IMR-90 (cell line): Measurements from ENCODE around the gene HS3ST5. TPM values are rescaled to one million over a fixed set of nuclear protein-coding genes. Genes with fewer than 3 reads are reported as not detected.

ENCODE experiments used
- ATAC-seq: fragments of 200-7000 bp; cut with Tn5 transposase; 2 replicates; pipeline ENCODE4 v1.9.1; 2020; ENCODE audit warnings: low read depth, mild to moderate bottlenecking, moderate library complexity
- BruUV-seq: library from RNA; stranded (reverse); fragments of 400-500 nt; replicated peaks from 2 replicates; lab custom pipeline; 2021; lab: Mats Ljungman, UMichigan
- CTCF ChIA-PET: fragments of 300-600 bp; formaldehyde crosslinking; extraction: SDS; loops from one replicate; lab custom pipeline; 2021; ENCODE audit warnings: antibody characterized with exemption; lab: Yijun Ruan, JAX
- POLR2A ChIA-PET: fragments of 300-600 bp; sonication (Branson Sonifier 250); formaldehyde crosslinking; loops from one replicate; lab custom pipeline; 2022; ENCODE audit warnings: antibody characterized with exemption; ENCODE audit not compliant: unreplicated experiment; lab: Charles Lee
- DNase-seq: peaks from one replicate; pipeline ENCODE4 v3.0.0; 2013
- H2AFZ ChIP-seq: replicated peaks from 2 replicates; pipeline ENCODE3; 2013; ENCODE audit warnings: low read length, mild to moderate bottlenecking; ENCODE audit not compliant: poor library complexity
- H2AK5ac ChIP-seq: 2 replicates; pipeline ENCODE4 v1.6.1; 2013; ENCODE audit warnings: low read depth, low read length, inconsistent platforms
- H2AK9ac ChIP-seq: replicated peaks from 2 replicates; pipeline ENCODE3; 2013; ENCODE audit warnings: mild to moderate bottlenecking, low read depth, low read length, moderate library complexity; ENCODE audit not compliant: poor library complexity
- H2BK120ac ChIP-seq: 2 replicates; pipeline ENCODE4 v1.6.1; 2013; ENCODE audit warnings: low read depth, low read length, inconsistent platforms
- H2BK15ac ChIP-seq: 3 replicates; pipeline ENCODE4 v1.6.1; 2013; ENCODE audit warnings: low read depth, low read length, inconsistent platforms
- H2BK20ac ChIP-seq: 2 replicates; pipeline ENCODE4 v1.6.1; 2013; ENCODE audit warnings: low read depth, mild to moderate bottlenecking, inconsistent platforms, low read length, moderate library complexity
- H2BK5ac ChIP-seq: 2 replicates; pipeline ENCODE4 v1.6.1; 2013; ENCODE audit warnings: mild to moderate bottlenecking, low read depth, low read length, inconsistent platforms; ENCODE audit not compliant: poor library complexity, severe bottlenecking
- H3K14ac ChIP-seq: replicated peaks from 2 replicates; pipeline ENCODE4 v1.6.1; 2013; ENCODE audit warnings: low read depth, low read length, inconsistent platforms
- H3K18ac ChIP-seq: 2 replicates; pipeline ENCODE4 v1.6.1; 2013; ENCODE audit warnings: low read depth, low read length, control low read depth
- H3K23ac ChIP-seq: 2 replicates; pipeline ENCODE4 v1.6.1; 2013; ENCODE audit warnings: low read depth, low read length, inconsistent platforms
- H3K27ac ChIP-seq: 2 replicates; pipeline ENCODE4 v1.5.1; 2013; ENCODE audit warnings: mild to moderate bottlenecking, control low read depth, low read length; ENCODE audit not compliant: insufficient read depth
- H3K27me3 ChIP-seq: 2 replicates; pipeline ENCODE4 v1.6.1; 2013; ENCODE audit warnings: low read length; ENCODE audit not compliant: control insufficient read depth, insufficient read depth
- H3K36me3 ChIP-seq: 2 replicates; pipeline ENCODE4 v1.6.1; 2013; ENCODE audit warnings: low read length, mixed read lengths; ENCODE audit not compliant: control insufficient read depth, insufficient read depth
- H3K4ac ChIP-seq: 2 replicates; pipeline ENCODE4 v1.6.1; 2013; ENCODE audit warnings: low read depth, low read length, inconsistent platforms
- H3K4me1 ChIP-seq: 2 replicates; pipeline ENCODE4 v1.6.1; 2013; ENCODE audit warnings: low read length, mixed read lengths; ENCODE audit not compliant: control insufficient read depth, insufficient read depth
- H3K4me2 ChIP-seq: 2 replicates; pipeline ENCODE4 v1.6.1; 2013; ENCODE audit warnings: low read depth, mild to moderate bottlenecking, control low read depth, low read length, moderate library complexity
- H3K4me3 ChIP-seq: 2 replicates; pipeline ENCODE4 v1.5.1; 2013; ENCODE audit warnings: low read depth, mild to moderate bottlenecking, control low read depth, low read length, moderate library complexity; ENCODE audit not compliant: insufficient read depth
- H3K56ac ChIP-seq: 2 replicates; pipeline ENCODE4 v1.6.1; 2013; ENCODE audit warnings: low read length, inconsistent platforms; ENCODE audit not compliant: insufficient read depth; ENCODE audit errors: extremely low read depth
- H3K79me1 ChIP-seq, 2 experiments: 2 replicates each; pipeline ENCODE4 v1.6.1; 2013; ENCODE audit warnings: low read length in 2 of 2, inconsistent platforms in 1 of 2, low read depth in 1 of 2
- H3K9ac ChIP-seq: 2 replicates; pipeline ENCODE4 v1.6.1; 2013; ENCODE audit warnings: low read depth, low read length, control low read depth
- H3K9me1 ChIP-seq: 2 replicates; pipeline ENCODE4 v1.6.1; 2013; ENCODE audit warnings: low read length, inconsistent platforms; ENCODE audit not compliant: insufficient read depth
- H3K9me3 ChIP-seq: 2 replicates; pipeline ENCODE4 v1.6.1; 2013; ENCODE audit warnings: low read length; ENCODE audit not compliant: control insufficient read depth, insufficient read depth
- H4K20me1 ChIP-seq: 2 replicates; pipeline ENCODE4 v1.6.1; 2013; ENCODE audit warnings: low read length, inconsistent platforms; ENCODE audit not compliant: insufficient read depth
- H4K5ac ChIP-seq: 2 replicates; pipeline ENCODE4 v1.6.1; 2013; ENCODE audit warnings: mild to moderate bottlenecking, low read depth, low read length, control low read depth
- H4K8ac ChIP-seq, 2 experiments: 2 replicates each; pipeline ENCODE4 v1.6.1; 2013; ENCODE audit warnings: low read depth in 2 of 2, low read length in 2 of 2, control low read depth in 1 of 2, inconsistent platforms in 1 of 2
- H4K91ac ChIP-seq: 2 replicates; pipeline ENCODE4 v1.6.1; 2013; ENCODE audit warnings: low read depth, low read length, inconsistent platforms; ENCODE audit not compliant: insufficient read depth
- FOS ChIP-seq: fragments of 150-350 bp; IDR thresholded peaks from 2 replicates; pipeline ENCODE4 v1.6.1; 2016; ENCODE audit warnings: low read depth, low read length
- NFE2L2 ChIP-seq: fragments of 150-350 bp; IDR thresholded peaks from 2 replicates; pipeline ENCODE4 v1.6.1; 2016; ENCODE audit warnings: low read depth, mild to moderate bottlenecking, low read length
- POLR2A ChIP-seq: IDR thresholded peaks from 2 replicates; pipeline ENCODE4 v1.6.1; 2012; ENCODE audit warnings: mild to moderate bottlenecking, low read depth, low read length
- whole genome bisulfite sequencing, 2 experiments: methylation state at CpG; one replicate each; pipeline versions ENCODE4 v1.1.5 to v1.1.7; 2013; ENCODE audit warnings: missing lambda C conversion rate in 2 of 2; ENCODE audit not compliant: insufficient read length in 1 of 2; ENCODE audit errors: extremely low coverage in 2 of 2; 5-methylcytosine and 5-hydroxymethylcytosine counted together
- dilution Hi-C: fragments of 300-500 bp; cut with HindIII; formaldehyde crosslinking; loops from one replicate; pipeline ENCODE4 v1.14.3; 2018; ENCODE audit warnings: low sequenced_read_pairs; ENCODE audit not compliant: unreplicated experiment
- in situ Hi-C: fragments of 300-500 bp; cut with MboI; formaldehyde crosslinking; loops from 3 replicates; pipeline ENCODE4 v1.14.3; 2019; ENCODE audit warnings: low sequenced_read_pairs, inconsistent platforms, mixed read lengths
- intact Hi-C: fragments of 100-400 bp; cut with micrococcal nuclease; formaldehyde crosslinking; loops from 2 replicates; pipeline ENCODE4 v1.10.0; 2022
- polyA plus RNA-seq, 3 experiments: library from polyadenylated mRNA; depleted of rRNA; stranded (reverse); fragments of >200 nt; gene quantifications; 2 replicates each; pipeline ENCODE4 v1.2.3, GENCODE V29; 2012; ENCODE audit warnings: low replicate concordance in 1 of 3
- total RNA-seq: library from RNA; depleted of rRNA; stranded (reverse); fragments of >200 nt; gene quantifications from 2 replicates; pipeline ENCODE4 v1.2.3, GENCODE V29; 2012

Gene HS3ST5
- total and polyA plus RNA-seq, 2 of the 4 experiments (the other 2 are of a cell fraction): not detected

GRCh38 chr6:114075777-114076176 lies 267.0 kb downstream of the HS3ST5 start:
- H2BK15ac ChIP-seq: no peak overlapping the region
- H3K9ac ChIP-seq: no peak overlapping the region
- no peak overlapping the region; the same call in 1 of the 2 replicates for H2BK20ac ChIP-seq
- H4K20me1 ChIP-seq: no peaks in the 10 kb centered on the region
- no peak overlapping the region for H3K27ac ChIP-seq
- no peaks in the 10 kb centered on the region for H3K9me1 ChIP-seq
- no peak overlapping the region for H2AFZ ChIP-seq
- BruUV-seq: no TSS peak
- H3K18ac ChIP-seq: no peak overlapping the region
- H2AK9ac ChIP-seq: no peak overlapping the region
- no peak overlapping the region for H2BK5ac ChIP-seq
- WGBS, 2 experiments: no CpG with 5 or more reads among the region's 3 CpGs
- DNase-seq (no peak), ATAC-seq (no peak)
- no peak overlapping the region for H4K91ac ChIP-seq
- H4K8ac ChIP-seq: no peak overlapping the region
- H3K4me3 ChIP-seq: no peak overlapping the region
- H4K5ac ChIP-seq: no peak overlapping the region
- H3K9me3 ChIP-seq: no peaks in the 10 kb centered on the region
- no peaks in the 10 kb centered on the region for H3K36me3 ChIP-seq
- in situ Hi-C loops (no loop called here), intact Hi-C loops (no loop called here), dilution Hi-C loops (no loop called here)
- no peak overlapping the region for H3K14ac ChIP-seq
- no peak overlapping the region for H3K4me2 ChIP-seq
- no peak for TF ChIP-seq NFE2L2
- TF ChIP-seq POLR2A: no peak
- no peak for TF ChIP-seq FOS
- H3K27me3 ChIP-seq: no peaks in the 10 kb centered on the region
- no peaks in the 10 kb centered on the region for H3K4me1 ChIP-seq
- no peak overlapping the region for H3K4ac ChIP-seq
- POLR2A ChIA-PET: no interaction called here
- H3K23ac ChIP-seq: no peak overlapping the region
- H2BK120ac ChIP-seq: no peak overlapping the region
- no peaks in the 10 kb centered on the region for H3K79me1 ChIP-seq
- no peak overlapping the region for H2AK5ac ChIP-seq
- no peak overlapping the region for H3K56ac ChIP-seq
- CTCF ChIA-PET: interaction anchor here (1.2 kb wide), 1 partner anchor 21 kb away, joined by 3 read pairs; no protein-coding TSS in a partner anchor
